Measurements from ENCODE around the gene FCRL3. TPM values are rescaled to one million over a fixed set of nuclear protein-coding genes. Genes with fewer than 3 reads are reported as not detected.
"Not testable (repeated sequence)": the region's sequence is repeated elsewhere in the genome, so short reads cannot be mapped to it uniquely, and the experiment has no call there.

Gene FCRL3
- total RNA-seq, 1 experiment from 2014 or later, result not detected

GRCh38 chr1:157739229-157739901 is 38.8 kb upstream of the FCRL3 start:
- Histone ChIP-seq H3K4me3 (ENCODE audit: low read depth in 2 of 2, low read length in 2 of 2) (no peak overlapping the region), H3K36me3 (ENCODE audit: control insufficient read depth, insufficient read depth, low read length) (no peaks in the 10 kb centered on the region), H3K4me1 (ENCODE audit: control insufficient read depth, insufficient read depth, low read length) (no peaks in the 10 kb centered on the region), H3K27me3 (ENCODE audit: control insufficient read depth, insufficient read depth, low read length) (no peaks in the 10 kb centered on the region), H3K9me3 (ENCODE audit: control insufficient read depth, insufficient read depth, low read depth, low read length) (no peaks in the 10 kb centered on the region), H3K27ac (ENCODE audit: low read length) (no peak overlapping the region)
- intact Hi-C loops (cut with micrococcal nuclease; ENCODE audit: unreplicated experiment), result no loop called here
- ATAC-seq (peak; percentile 21; the same call in 1 of the 2 replicates), DNase-seq (ENCODE audit: low read depth, low spot score) (no peak)
- no peak for TF ChIP-seq SIN3A (IDR thresholded peaks at IDR 0.05; ENCODE audit: borderline replicate concordance, insufficient read depth, low read depth, low read length)
- no peak for TF ChIP-seq TCF7L2 (IDR thresholded peaks at IDR 0.05; ENCODE audit: low read depth, low read length)
- no peak for TF ChIP-seq POLR2AphosphoS5 (IDR thresholded peaks at IDR 0.05; ENCODE audit: low read depth, low read length)
- TF ChIP-seq REST (IDR thresholded peaks at IDR 0.05; ENCODE audit: insufficient read depth in 1 of 2, low read depth in 2 of 2, low read length in 1 of 2), result no peak
- no peak for TF ChIP-seq CTCF (IDR thresholded peaks at IDR 0.05)
- CTCF ChIA-PET, result no interaction called here
- BruUV-seq (replicated peaks), result no TSS peak
- POLR2A ChIA-PET, result no interaction called here
- in situ Hi-C loops (cut with HindIII; ENCODE audit: low pct_unique_long_range_greater_than_20kb, low sequenced_read_pairs), result no loop called here

- POLR2A ChIA-PET; intact Hi-C loops (cut with micrococcal nuclease; ENCODE audit: unreplicated experiment); in situ Hi-C loops (cut with HindIII; ENCODE audit: low pct_unique_long_range_greater_than_20kb, low sequenced_read_pairs); H3K36me3 ChIP-seq (ENCODE audit: control insufficient read depth, insufficient read depth, low read length); ATAC-seq; DNase-seq (ENCODE audit: low read depth, low spot score); H3K4me3 ChIP-seq (ENCODE audit: low read depth in 2 of 2, low read length in 2 of 2); H3K27ac ChIP-seq (ENCODE audit: low read length); BruUV-seq (replicated peaks); CTCF ChIA-PET; H3K4me1 ChIP-seq (ENCODE audit: control insufficient read depth, insufficient read depth, low read length); H3K9me3 ChIP-seq (ENCODE audit: control insufficient read depth, insufficient read depth, low read depth, low read length); H3K27me3 ChIP-seq (ENCODE audit: control insufficient read depth, insufficient read depth, low read length): not testable (repeated sequence)
These were observed 35.4 kb upstream of the FCRL3 start for GRCh38 chr1:157735991-157736390.

GRCh38 chr1:157734321-157734720 is 33.8 kb upstream of the FCRL3 start:
- Histone ChIP-seq H3K27me3 (ENCODE audit: control insufficient read depth, insufficient read depth, low read length) (no peaks in the 10 kb centered on the region), H3K4me1 (ENCODE audit: control insufficient read depth, insufficient read depth, low read length) (no peaks in the 10 kb centered on the region), H3K27ac (ENCODE audit: low read length) (no peak overlapping the region), H3K9me3 (ENCODE audit: control insufficient read depth, insufficient read depth, low read depth, low read length) (no peaks in the 10 kb centered on the region), H3K36me3 (ENCODE audit: control insufficient read depth, insufficient read depth, low read length) (no peaks in the 10 kb centered on the region), H3K4me3 (ENCODE audit: low read depth in 2 of 2, low read length in 2 of 2) (no peak overlapping the region)
- ATAC-seq (no peak), DNase-seq (ENCODE audit: low read depth, low spot score) (no peak)
- CTCF ChIA-PET, result no interaction called here
- in situ Hi-C loops (cut with HindIII; ENCODE audit: low pct_unique_long_range_greater_than_20kb, low sequenced_read_pairs) (no loop called here), intact Hi-C loops (cut with micrococcal nuclease; ENCODE audit: unreplicated experiment) (no loop called here)
- no TSS peak for BruUV-seq (replicated peaks)
- TF ChIP-seq REST (IDR thresholded peaks at IDR 0.05; ENCODE audit: insufficient read depth in 1 of 2, low read depth in 2 of 2, low read length in 1 of 2) (no peak), SIN3A (IDR thresholded peaks at IDR 0.05; ENCODE audit: borderline replicate concordance, insufficient read depth, low read depth, low read length) (no peak), POLR2AphosphoS5 (IDR thresholded peaks at IDR 0.05; ENCODE audit: low read depth, low read length) (no peak), TCF7L2 (IDR thresholded peaks at IDR 0.05; ENCODE audit: low read depth, low read length) (no peak), CTCF (IDR thresholded peaks at IDR 0.05) (no peak)
- POLR2A ChIA-PET, result no interaction called here
